GM11168 (cell line): ENCODE results near the gene MICAL3.

Experiments
- in situ Hi-C: fragments of 300-500 bp; cut with MboI; formaldehyde crosslinking; loops from one replicate; pipeline ENCODE4 v1.12.0; 2022; ENCODE audit warnings: low sequenced_read_pairs; ENCODE audit not compliant: unreplicated experiment

The MICAL3 gene

DNA sequence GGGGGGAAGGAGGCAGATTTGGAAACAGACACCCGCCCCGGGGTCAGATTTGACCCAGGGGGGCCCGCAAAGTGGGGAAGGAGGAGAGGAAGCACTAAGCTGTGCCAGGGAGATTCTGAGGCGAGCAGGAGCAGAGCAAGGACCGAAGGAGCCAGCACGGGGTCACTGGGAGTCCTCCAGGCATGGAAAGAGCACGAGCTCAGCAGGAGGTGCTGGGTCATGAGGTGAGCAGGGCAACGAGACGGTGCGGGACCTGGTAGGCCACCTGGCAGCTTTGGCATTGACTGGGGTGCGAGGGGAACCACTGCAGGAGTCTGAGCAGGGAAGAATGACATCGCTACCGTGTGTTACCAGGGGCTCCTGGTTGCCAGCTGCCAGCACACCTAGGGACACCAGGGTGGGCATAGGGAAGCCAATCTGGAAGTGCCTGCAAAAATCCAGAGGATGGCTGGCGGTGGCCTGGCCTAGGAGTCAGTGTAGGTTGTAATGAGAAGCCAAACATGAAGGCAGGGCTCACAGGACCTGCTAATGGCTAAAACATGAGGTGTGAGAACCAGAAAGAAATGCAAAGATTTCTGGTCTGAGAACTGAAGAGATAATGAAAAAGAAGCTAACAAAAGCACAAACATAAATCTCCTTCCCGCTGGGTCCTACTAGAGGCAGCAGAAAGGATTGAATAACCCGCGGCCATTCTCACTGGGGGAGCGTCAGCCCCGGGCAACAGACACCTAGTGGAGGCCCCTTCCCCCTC is 63.5 kb downstream of the MICAL3 start:
- in situ Hi-C loops, result no loop called here

DNA sequence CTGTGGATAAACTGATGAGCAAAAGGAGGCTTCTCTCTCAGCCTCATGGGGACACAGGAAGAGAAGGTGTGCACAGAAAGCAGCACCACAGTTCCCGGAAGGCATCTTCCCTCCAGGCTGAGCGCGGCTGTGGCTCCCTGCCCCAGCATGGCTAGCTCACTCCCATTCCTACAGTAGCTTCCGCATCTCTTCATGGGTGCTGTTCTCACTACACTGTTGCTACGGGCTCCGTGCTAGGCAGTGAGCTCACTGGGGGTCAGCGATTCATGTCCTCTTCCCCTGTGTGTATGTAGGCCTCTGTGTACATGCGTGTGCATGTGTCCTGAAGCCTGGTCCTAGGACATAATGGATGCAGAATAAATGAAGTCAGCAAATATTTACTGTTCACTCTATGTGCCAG is 64.3 kb downstream of the MICAL3 start:
- in situ Hi-C loops, result no loop called here

DNA sequence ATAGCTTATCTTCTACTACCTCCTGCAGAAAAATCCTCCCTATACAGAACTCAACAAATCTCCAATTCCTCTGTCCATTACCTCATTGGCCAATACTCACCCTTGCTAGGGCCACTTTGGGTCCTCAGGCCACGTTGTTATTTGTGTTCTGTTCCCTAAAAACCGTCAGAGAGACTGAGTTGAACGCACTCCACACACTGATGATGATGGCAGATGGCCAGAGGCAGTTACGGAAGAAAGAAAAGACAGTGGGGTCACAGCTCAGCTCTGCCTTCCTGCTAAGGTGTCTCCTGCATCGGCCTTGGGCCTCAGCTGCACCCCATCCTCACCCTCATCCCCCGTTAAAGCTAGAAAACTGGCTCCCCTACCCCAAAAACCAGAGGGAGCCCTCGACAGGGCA is 66.2 kb downstream of the MICAL3 start:
- in situ Hi-C loops, result no loop called here

DNA sequence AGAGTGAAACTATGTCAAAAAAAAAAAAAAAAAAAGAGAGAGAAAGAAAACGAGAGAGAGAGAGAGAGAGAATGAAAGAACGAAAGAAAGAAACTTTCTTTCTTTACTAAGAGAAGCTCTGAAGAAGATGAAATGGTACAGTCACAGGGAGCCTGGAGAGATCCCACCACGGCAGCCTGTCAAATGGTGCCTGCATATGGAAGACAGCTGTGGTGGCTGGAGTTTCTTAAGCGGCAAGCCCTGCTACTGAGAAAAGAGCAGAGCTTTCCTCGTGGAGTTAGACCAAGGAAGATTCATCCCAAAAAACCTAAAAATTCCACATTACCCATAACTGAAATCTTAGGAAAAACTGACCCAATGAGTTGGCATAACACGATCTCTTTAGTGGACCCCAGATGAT is 66.7 kb downstream of the MICAL3 start:
- in situ Hi-C loops, result no loop called here

DNA sequence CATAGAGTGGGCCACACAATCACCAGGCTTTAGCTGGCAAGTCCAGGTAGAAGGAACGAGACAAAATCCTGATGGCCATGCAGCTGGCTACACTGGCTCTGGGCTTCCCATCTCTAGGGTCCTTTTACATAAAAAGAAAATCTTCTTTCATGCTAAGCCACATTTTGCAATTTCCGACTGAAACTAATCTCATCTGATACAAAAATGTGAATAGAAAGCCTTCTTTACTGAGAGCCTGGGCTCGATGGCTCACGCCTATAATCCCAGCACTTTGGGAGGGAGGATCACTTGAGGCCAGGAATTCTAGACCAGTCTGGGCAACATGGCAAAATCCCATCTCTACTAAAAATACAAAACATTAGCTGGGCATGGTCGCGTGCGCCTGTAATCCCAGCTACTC is 67.2 kb downstream of the MICAL3 start:
- in situ Hi-C loops, result no loop called here

DNA sequence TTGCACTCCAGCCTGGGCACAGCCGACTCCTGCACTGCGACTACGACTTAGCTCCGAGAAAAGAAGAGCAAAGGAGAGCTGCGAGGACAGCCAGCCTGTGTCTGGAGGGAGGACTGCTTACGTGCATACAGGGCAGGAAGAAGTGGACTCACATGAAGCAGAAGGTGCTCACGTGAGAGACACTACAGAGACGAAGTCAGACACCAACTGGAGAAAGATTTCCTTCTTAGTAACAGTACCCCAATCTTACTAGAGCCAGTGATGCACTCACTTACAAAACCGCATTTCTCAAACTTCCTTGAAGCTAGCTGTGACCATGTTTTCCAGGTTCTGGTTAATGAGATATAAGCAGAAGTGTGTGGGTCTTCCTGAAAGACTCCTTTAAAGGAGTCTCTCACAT is 67.7 kb downstream of the MICAL3 start:
- in situ Hi-C loops, result no loop called here

DNA sequence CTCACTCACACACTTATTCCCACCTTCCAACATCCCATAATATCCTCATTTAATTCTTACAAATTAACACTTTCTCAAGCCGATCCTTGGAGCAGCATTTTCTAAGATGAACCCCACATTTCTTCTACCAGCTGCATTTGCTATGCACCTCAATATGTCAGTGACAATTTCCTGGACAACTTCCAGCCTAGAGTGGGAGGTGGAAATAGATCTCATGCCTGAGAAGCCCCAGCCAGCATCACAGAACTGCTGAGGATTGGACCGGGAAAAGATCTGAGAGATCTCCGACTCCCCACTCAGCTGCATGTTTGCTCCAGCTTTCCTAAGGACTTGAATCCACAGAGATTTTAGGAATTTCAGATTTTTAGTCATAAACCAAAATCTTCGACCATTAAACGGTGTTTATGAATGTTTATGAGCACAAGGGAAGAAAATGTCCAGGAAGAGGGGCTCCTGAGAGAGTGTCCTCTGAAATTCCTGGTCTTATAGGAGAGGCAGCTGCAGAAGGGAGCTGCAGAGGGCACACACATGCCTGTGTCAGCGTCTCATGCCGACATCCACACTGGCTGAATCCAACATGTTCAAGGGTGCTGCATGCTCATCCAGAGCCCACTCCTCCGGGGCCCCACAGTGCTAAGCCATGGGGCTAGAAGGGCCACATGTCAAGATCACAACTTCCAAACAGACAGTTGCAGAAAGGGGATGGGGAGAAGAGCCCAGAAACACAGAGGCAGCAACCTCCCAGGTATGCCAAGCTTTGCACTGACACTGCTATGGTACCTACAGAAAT is 68.6 kb downstream of the MICAL3 start:
- in situ Hi-C loops, result no loop called here

DNA sequence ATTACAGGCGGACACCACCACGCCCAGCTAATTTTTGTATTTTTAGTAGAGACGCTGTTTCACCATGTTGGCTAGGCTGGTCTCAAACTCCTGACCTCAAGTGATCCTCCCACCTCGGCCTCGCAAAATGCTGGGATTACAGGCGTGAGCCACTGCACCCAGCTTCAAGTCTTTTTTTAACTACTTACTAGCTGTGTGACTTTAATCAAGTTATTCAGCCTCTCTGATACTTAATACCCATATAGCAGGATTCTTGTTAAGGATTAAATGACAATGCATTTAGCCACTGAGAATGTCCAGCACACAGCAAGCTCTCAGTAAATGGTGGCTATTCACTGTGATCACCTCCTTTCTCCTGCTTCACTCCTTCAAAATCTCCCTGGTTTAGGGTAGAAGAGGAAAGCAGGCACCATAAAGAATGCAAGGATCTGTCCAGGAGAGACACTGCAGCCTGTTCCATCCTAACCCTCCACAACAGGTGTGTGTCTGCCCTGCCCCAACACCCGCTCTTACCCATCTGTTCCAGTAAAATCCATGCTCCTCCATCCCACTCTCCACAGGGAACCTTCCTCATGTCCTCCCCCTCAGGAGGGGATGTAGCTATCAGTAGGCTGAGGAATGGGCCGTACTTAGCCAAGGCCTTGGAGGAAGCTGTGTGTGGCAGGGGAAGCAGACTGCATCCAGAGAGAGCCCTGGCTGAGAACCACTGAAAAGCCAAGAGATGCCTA is 69.3 kb downstream of the MICAL3 start:
- in situ Hi-C loops, result no loop called here

DNA sequence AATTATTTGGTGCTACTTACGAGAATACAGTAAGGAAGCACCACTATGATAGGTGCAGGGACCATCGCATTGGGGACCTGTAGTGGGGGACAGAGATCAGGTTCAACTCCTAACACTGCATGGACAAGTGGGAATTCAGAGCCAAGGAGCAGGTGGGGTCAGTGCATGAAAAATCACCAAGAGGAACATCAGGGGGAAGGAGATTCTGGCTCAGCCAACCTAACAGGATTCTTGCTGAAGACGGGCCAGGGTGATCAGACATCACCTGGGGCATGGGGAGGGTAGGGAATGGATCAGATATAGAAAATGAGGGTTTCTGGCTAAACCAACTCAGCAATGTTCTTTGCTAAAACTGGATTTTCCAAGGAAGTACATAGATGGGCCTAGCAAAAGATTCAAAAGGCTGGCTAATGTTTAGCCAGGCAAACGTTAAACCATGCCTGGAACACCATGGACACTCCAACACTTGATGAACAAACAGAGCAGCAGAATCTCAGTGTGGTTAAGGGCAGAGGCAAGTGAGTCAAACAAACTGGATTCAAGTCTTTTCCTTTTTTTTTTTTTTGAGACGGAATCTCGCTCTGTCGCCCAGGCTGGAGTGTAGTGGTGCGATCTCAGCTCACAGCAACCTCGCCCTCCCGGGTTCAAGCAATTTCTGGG is 70.0 kb downstream of the MICAL3 start:
- in situ Hi-C loops, result no loop called here

DNA sequence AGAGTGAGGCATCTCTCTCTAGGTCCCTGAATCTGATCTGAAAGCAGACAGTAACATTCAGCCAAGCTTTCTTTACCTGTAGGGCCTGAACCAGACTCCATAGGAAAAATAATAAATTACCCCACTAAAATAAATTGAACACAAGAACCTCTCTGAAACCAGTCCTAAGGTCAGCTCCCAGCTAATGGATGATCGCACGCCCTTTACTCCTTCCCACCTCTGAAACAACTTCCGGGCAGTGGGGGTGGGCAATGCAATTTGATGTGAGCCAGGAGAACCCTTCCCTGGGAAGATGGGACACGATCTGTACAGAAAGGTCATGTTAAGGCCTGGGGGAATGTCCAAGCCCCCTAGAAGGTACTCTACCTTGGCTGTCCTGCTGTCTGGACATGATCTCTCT is 71.2 kb downstream of the MICAL3 start:
- in situ Hi-C loops, result no loop called here

DNA sequence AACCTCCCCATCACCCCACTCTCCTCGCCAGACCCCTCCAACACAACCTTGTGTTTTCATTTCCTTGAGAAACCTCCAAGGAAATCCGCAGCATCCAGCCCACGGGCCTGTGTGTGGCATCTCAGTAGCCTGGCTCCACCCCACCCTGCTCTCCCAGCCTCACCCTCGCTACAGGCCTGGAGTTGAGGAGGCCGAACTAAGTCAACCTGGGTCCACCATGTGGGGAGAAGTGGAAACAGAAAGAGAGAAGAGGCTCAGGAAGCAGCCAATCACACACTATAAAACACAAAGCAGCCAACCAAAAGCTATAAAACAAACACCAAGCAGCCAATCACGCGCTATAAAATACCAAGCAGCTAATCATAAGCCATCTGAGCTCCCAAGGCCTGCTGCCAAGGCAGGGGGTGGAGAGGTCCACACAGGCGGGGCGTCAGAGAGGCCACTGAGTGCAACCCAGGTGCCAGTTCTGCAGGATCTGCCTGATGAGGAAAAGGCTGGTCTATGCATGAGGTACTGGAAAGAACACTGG is 72.0 kb downstream of the MICAL3 start:
- in situ Hi-C loops, result no loop called here

DNA sequence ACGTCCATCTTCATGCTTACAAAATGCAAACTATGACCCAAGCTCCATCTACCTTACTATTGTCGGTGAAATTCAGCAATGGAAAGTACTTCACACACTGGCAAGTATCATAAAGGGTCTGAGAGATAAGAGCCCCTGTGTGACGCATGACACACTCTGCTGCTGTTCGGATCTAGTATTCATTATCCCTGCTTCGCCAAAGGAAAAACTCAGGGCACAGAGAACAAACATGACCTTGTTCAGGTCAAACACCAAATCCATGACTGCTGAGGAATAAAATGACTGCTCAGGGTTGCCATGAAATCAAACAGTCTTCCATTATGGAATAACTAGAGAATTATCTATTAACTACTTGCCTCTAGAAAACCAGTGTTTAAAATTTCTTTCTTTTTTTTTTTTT is 73.0 kb downstream of the MICAL3 start:
- in situ Hi-C loops, result no loop called here

DNA sequence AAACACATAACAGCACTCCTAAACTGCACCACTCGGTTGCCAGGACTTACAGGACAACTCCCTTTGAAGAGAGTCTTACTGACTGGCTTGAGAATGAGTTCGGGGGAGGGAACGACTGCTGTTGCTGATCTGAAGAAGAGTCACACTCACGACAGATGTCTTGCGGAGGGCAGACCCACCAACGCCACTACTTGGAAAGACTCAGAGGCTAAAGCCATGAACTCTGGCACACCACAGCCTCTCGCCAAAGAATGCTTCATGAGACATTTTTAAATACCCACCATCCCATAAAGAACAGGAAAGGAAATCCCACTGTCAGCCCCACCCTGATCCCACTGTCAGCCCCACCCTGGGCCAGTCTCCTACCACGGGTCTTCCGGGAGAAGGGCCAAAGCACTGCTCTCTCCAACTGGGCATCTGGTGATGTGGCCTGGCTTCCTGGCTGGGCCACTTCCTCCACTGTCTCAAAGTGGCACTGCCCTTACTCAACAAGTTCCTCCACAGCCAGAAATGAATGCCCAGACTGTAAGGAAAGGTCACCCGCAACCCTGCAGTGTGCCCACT is 73.6 kb downstream of the MICAL3 start:
- in situ Hi-C loops, result no loop called here

DNA sequence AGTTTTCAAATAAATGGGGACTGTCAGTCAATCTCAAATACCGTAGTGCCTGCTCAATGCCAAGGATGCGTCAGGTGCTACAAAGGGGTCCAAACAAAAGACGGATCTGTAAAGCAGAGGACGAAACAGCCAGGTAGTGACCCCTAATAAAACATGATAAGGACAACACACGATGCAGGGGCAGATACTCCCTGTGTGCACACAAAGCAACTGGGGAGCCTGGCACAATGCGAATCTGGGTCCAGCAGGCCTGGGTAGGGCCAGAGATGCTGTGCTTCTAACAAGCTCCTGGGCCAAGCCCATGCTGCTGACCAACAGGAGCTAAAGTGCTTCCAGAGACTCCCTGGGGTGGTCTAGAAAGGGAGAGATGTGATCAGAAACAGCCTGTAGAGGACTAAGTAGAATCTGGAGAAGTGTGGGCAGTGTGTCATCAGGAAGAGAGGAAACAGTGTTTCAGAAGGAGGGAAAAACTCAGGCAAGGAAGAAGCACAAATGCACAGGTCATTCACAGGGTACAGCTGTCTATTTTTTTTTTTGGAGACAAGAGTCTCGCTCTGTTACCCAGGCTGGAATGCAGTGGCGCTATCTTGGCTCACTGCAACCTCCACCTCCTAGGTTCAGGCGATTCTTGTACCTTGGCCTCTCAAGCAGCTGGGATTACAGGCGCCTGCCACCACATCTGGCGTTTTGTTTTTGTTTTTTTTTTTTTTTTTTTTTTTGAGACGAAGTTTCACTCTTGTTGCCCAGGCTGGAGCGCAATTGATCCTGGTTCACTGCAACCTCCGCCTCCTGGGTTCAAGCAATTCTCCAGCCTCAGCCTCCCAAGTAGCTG is 74.5 kb downstream of the MICAL3 start:
- in situ Hi-C loops, result no loop called here

DNA sequence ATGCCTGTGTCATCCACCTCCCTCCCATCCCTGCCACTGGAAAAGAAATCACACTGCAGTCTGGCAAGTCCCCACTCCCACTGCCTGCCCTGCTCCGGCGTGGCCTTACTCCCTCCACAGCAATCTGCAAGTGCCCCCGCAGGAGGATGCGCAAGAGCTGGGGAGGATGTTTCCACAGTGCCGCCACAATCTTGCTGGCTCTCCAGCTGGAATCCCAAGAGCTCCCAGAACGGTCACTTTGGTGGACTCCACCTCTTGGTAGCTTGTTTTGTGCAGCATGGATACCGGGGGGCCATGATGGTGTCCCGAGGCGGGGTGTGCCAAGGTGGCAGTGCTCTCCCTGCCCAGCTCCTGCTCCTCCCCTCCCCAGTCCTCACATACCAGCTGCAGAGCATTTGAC is 76.3 kb downstream of the MICAL3 start:
- in situ Hi-C loops, result no loop called here

DNA sequence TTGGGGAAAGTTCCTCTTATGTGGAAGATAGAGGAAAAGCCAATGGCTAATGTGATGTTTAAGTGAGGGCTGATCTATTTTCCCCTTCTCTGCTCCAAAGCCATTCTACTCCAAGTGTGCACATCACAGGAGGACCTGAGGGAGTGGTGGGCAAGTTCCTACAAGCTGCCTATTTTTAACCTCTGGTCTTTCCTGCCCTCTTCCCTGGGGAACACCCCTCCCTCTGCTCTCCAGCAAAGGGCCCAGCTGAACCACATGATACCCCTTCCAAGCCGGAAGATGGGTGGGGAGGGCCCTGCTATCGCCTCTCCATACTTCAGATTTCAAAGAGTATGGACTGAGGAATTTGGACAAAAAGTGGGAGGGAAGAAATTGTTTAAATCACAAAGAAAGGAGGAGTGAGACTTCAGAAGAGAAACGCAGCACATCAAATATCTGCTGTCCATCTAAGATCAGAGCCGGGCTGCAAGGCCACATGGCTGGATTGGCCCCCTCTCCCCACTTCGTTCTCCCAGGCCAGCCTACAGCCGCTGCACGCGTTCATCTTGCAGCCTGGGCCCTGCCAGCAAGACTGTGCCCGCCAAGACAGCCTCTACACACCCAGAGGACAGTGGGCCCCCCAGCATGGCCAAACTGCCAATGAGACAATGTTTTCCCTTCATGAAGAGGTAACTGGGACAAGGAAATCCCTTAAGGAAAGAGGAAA is 77.5 kb downstream of the MICAL3 start:
- in situ Hi-C loops, result no loop called here

DNA sequence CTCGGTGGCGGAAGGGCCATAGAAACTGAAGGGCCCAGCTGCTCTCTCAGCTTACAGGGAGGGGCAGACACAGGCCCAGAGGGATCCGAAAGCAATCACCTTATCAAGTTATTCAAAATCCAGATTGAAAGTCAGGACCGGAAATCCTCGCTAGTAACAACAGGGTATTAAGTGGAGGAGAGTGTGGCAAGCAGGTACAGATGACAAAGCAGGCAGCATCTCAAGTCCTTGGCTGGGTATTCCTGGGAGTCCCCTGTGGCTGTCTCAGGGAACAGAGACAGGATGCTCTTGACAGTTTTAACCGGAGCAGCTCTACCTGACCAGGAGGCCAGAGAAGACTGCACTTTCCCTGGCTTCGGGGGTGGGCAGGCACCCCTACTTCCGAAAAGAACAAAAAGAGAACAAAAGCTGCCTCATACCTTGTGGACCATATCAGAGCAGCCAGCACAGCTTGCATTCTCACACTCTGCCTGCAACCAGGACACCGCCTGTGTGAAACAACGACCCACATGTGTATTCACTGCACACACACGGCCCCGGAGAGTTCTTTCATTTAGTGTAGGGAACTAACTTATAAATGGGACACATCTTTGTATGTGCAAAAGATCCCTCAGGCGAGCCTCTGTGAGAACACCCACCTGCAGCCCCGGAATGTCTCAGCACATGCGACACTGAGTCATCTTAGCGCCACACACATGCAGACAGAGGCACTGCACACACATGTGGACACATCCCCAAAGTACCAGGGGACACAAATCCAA is 78.3 kb downstream of the MICAL3 start:
- in situ Hi-C loops, result no loop called here
